Gastrocnemius medialis (tissue), 4 donors: ENCODE results near the gene KIF12. TPM values are rescaled to one million over a fixed set of nuclear protein-coding genes. Genes with fewer than 3 reads are reported as not detected.

Experiments
- ATAC-seq, 2 donors: fragments of 150-250 bp; one replicate each; pipeline ENCODE4 v1.9.1; 2016
- DNase-seq, 2 donors: peaks; one replicate each; pipeline ENCODE4 v3.0.0-alpha.2; 2019
- H3K27ac ChIP-seq, 4 donors: fragments of 200-600 bp; sonication (generic); 1 replicate in 1 of 4; 2 replicates in 3 of 4; pipeline ENCODE4 v1.5.1; 2016 to 2018; ENCODE audit warnings: mild to moderate bottlenecking in 2 of 4, moderate library complexity in 1 of 4
- H3K27me3 ChIP-seq, 3 donors: fragments of 200-600 bp; sonication (generic) in 2 of 3; 1 replicate in 1 of 3; 2 replicates in 2 of 3; pipeline versions ENCODE4 v1.5.1 to v1.6.0; 2016 to 2019; ENCODE audit warnings: mild to moderate bottlenecking in 1 of 3, moderate library complexity in 1 of 3
- H3K36me3 ChIP-seq, 2 donors: fragments of 200-600 bp; sonication (generic) in 1 of 2; one replicate each; pipeline ENCODE4 v1.5.1; 2017 to 2018
- H3K4me1 ChIP-seq, 2 donors: fragments of 200-600 bp; sonication (generic) in 1 of 2; one replicate each; pipeline ENCODE4 v1.5.1; 2016 to 2017; ENCODE audit warnings: mild to moderate bottlenecking in 2 of 2
- H3K4me3 ChIP-seq, 4 donors: fragments of 200-600 bp; sonication (generic) in 3 of 4; 1 replicate in 1 of 4; 2 replicates in 3 of 4; pipeline ENCODE4 v1.5.1; 2016 to 2019; ENCODE audit warnings: mild to moderate bottlenecking in 2 of 4
- H3K9me3 ChIP-seq, 3 donors: fragments of 200-600 bp; sonication (generic) in 2 of 3; 1 replicate in 1 of 3; 2 replicates in 2 of 3; pipeline ENCODE4 v1.5.1; 2016 to 2019
- POLR2A ChIP-seq, 2 donors: fragments of 450-650 bp; IDR thresholded peaks; one replicate each; pipeline ENCODE4 v1.6.1; 2017; ENCODE audit warnings: antibody characterized with exemption in 2 of 2, mild to moderate bottlenecking in 2 of 2, moderate library complexity in 2 of 2
- in situ Hi-C, 4 donors: fragments of 200-750 bp; cut with MboI; loops; one replicate each; pipeline versions ENCODE4 v1.15.0 to v1.8.0; 2017; ENCODE audit warnings: low sequenced_read_pairs in 4 of 4
- intact Hi-C: fragments of 100-400 bp; cut with DNase I; formaldehyde crosslinking; loops from one replicate; pipeline ENCODE4 v1.15.1; 2023; ENCODE audit warnings: low total_unique reads
- total RNA-seq, 4 donors: library from RNA; depleted of rRNA; stranded (reverse); fragments of >200 nt; gene quantifications; one replicate each; pipeline versions ENCODE4 v1.1.0 to v1.2.3, GENCODE V29; 2016
- TF ChIP-seq, protein P1 (sequence below), 5 experiments: fragments of 450-650 bp in 3 of 5; fragments of 200-600 bp in 2 of 5; sonication (generic) in 2 of 5; IDR thresholded peaks in 4 of 5; conservative IDR thresholded peaks in 1 of 5; 1 replicate in 4 of 5; 2 replicates in 1 of 5; pipeline ENCODE4 v1.5.1; 2016 to 2019; ENCODE audit warnings: antibody characterized with exemption in 5 of 5, mild to moderate bottlenecking in 3 of 5, moderate library complexity in 3 of 5

Gene KIF12
- total RNA-seq, 4 donors from 2014 or later: not detected

DNA sequence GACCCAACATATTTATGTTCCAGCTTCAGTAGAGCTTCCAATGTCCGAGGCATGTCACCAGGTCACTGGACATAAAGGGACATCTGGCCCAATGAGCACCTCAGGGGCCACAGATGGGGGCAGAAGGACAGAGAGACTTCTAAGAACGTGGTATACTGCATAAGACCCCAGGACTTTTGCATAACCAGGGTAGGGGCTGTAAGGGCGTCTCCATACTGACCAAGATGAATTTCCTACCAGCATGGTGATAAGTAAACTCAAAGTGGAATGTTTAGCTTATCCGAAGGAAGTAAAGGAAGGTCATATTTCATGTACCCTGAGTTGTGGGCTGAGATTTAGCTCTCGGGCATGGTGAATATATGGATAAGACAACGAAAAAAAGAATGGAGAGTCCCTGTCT, 38.7 kb upstream of the KIF12 start:
- in situ Hi-C loops: no loop called here

GRCh38 chr9:114134827-114135396, 35.8 kb upstream of the KIF12 start:
- Histone ChIP-seq H3K4me1 (peaks cover 0 to 2% of the 10 kb centered on the region in 2 donors), H3K36me3 (no peaks in the 10 kb centered on the region), H3K27me3 (no peaks in the 10 kb centered on the region), H3K27ac (no peak overlapping the region), H3K9me3 (no peaks in the 10 kb centered on the region), H3K4me3 (no peak overlapping the region)
- no peak for DNase-seq
- intact Hi-C loops (no loop called here), in situ Hi-C loops (no loop called here)
- TF ChIP-seq POLR2A (IDR thresholded peaks at IDR 0.05): no peak
- TF ChIP-seq, protein P1, sequence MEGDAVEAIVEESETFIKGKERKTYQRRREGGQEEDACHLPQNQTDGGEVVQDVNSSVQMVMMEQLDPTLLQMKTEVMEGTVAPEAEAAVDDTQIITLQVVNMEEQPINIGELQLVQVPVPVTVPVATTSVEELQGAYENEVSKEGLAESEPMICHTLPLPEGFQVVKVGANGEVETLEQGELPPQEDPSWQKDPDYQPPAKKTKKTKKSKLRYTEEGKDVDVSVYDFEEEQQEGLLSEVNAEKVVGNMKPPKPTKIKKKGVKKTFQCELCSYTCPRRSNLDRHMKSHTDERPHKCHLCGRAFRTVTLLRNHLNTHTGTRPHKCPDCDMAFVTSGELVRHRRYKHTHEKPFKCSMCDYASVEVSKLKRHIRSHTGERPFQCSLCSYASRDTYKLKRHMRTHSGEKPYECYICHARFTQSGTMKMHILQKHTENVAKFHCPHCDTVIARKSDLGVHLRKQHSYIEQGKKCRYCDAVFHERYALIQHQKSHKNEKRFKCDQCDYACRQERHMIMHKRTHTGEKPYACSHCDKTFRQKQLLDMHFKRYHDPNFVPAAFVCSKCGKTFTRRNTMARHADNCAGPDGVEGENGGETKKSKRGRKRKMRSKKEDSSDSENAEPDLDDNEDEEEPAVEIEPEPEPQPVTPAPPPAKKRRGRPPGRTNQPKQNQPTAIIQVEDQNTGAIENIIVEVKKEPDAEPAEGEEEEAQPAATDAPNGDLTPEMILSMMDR (IDR thresholded peaks at IDR 0.05 in 4 of 5, conservative IDR thresholded peaks at IDR 0.05 in 1 of 5): no peak
- ATAC-seq: no peak

More for the DNA sequence above, 38.7 kb upstream of the KIF12 start:
- no peaks in the 10 kb centered on the region for H3K27me3 ChIP-seq
- intact Hi-C loops: no loop called here
- ATAC-seq (no peak), DNase-seq (no peak)
- no peak overlapping the region for H3K27ac ChIP-seq
- H3K4me1 ChIP-seq: peaks cover 25 to 27% of the 10 kb centered on the region in 2 donors
- no peak for TF ChIP-seq POLR2A (IDR thresholded peaks at IDR 0.05)
- TF ChIP-seq, protein P1 (IDR thresholded peaks at IDR 0.05 in 4 of 5, conservative IDR thresholded peaks at IDR 0.05 in 1 of 5): no peak
- H3K4me3 ChIP-seq: no peak overlapping the region
- no peaks in the 10 kb centered on the region for H3K36me3 ChIP-seq
- no peaks in the 10 kb centered on the region for H3K9me3 ChIP-seq

DNA sequence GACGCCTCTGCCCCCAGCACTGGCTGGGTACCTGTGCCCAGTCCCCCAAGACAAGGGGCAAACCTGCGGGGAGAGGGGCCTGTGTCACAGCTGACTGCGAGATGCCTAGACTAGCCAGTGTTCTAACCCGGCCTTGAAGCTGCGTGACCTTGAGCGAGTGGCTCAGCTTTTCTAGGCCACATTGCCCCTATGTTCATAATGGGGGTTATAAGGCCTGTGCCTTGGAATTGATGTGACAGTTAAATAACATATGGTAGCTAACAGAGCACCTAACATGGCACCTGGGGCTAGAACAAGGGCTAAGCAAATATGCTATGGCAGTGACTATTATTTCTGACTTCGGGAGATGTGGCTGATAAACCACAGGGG, 33.4 kb upstream of the KIF12 start:
- no peaks in the 10 kb centered on the region for H3K4me1 ChIP-seq
- intact Hi-C loops (no loop called here), in situ Hi-C loops (no loop called here)
- H3K4me3 ChIP-seq: no peak overlapping the region
- H3K9me3 ChIP-seq: no peaks in the 10 kb centered on the region
- no peaks in the 10 kb centered on the region for H3K27me3 ChIP-seq
- no peak overlapping the region for H3K27ac ChIP-seq
- ATAC-seq: no peak
- H3K36me3 ChIP-seq: no peaks in the 10 kb centered on the region
- no peak for TF ChIP-seq POLR2A (IDR thresholded peaks at IDR 0.05)
- TF ChIP-seq, protein P1 (IDR thresholded peaks at IDR 0.05 in 4 of 5, conservative IDR thresholded peaks at IDR 0.05 in 1 of 5): no peak
- no peak for DNase-seq

GRCh38 chr9:114131808-114132549, 32.9 kb upstream of the KIF12 start:
- H3K9me3 ChIP-seq: no peaks in the 10 kb centered on the region
- intact Hi-C loops: no loop called here
- no peak for DNase-seq
- TF ChIP-seq, protein P1 (IDR thresholded peaks at IDR 0.05 in 4 of 5, conservative IDR thresholded peaks at IDR 0.05 in 1 of 5): no peak
- TF ChIP-seq POLR2A (IDR thresholded peaks at IDR 0.05): no peak
- in situ Hi-C loops: no loop called here
- no peaks in the 10 kb centered on the region for H3K36me3 ChIP-seq
- no peak for ATAC-seq
- H3K27ac ChIP-seq: no peak overlapping the region
- no peaks in the 10 kb centered on the region for H3K4me1 ChIP-seq
- H3K4me3 ChIP-seq: no peak overlapping the region
- no peaks in the 10 kb centered on the region for H3K27me3 ChIP-seq
